Left forelimb (tissue), 1 donor: ENCODE measurements around the gene EXOC4.

ENCODE experiments used
- DNase-seq: peaks from one replicate; pipeline ENCODE4 v3.0.0-alpha.2; 2018; ENCODE audit warnings: low spot score

EXOC4 gene

DNA sequence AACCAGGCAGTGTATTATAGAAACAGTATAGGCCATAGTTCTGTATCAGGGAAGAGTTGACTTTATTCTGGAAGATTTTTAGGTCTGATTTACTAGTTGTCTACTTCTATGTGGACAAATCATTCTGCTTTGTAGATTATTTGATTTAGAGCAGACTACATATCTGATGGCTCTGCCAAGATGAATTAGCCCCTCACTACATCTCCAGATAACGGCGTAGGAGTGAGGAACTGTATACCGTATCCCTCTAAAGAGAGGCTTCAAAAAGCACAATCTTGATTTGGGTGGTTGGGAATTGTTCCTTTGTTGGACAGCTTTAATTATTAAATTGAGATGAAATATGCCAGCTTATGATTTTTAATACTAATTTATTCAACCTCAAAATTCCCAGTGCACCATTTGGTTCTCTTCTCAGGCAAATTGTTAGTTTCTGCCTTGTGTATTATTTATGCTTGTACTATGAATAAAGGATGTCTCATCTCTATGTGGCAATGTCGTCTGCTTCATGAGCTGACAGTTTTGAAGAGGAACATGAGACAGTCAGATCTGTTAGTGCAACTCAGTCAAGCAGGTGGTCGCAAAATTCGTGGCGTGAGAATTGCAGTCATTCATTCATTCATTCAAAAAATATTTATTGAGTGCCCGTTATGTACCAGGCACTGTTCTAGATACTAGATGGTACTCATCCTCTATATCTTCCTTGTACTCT, 422.8 kb downstream of the EXOC4 start:
- DNase-seq, result no peak

DNA sequence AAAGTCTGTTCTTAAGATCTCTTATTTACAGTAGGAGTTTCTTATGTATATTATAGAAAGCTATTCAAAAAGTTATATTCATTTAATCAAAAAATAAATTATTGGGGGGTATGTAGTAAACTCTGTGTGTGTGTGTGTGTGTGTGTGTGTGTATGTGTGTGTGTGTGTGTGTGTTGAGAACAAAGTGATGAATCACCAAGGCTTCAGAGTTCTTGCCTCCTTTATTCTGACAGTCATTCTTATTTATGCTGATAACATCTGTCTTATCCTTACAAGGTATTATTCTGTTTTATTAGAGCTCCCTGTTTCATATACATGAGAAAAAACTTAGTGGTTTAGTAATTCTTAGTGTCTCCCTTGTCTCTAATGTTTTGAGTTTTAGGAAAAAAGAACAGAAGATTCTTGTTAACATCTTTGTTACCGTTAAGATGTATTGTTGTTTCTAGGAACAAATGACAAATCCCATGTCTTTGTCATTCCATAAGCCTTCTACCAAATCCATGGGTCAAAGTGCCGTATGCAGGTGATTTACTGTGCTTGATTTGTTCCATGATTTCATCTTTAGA, 424.0 kb downstream of the EXOC4 start:
- DNase-seq, result no peak

DNA sequence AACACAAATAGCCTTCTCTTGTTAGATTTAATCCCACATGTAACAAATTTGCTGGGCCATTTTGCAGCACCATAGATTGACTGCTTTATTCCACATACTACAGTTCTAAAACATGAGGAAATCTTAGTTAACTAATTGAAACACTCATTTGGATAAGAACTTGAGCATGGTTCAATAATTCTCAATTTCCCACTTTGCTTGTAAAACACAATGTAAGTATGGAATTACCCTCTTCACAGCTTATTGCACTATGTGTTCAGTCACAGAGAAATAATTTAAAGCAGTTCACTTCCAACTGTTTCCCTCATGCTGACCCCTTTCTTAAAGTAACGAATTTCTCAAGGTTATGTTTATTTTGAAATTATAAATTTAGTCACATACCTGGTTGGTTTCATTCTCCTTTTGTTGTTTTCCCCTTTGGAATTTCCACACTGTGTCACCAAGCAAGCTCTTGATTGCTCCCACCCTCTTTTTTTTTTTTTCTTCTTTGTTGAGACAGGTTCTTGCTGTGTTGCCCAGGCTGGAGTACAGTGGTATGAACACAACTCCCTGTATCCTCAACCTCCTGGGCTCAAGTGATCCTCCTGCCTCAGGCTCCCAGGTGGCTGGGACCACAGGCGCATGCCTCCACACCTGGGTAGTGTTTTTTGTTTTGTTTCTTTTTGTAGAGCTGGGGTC, 425.4 kb downstream of the EXOC4 start:
- no peak for DNase-seq

DNA sequence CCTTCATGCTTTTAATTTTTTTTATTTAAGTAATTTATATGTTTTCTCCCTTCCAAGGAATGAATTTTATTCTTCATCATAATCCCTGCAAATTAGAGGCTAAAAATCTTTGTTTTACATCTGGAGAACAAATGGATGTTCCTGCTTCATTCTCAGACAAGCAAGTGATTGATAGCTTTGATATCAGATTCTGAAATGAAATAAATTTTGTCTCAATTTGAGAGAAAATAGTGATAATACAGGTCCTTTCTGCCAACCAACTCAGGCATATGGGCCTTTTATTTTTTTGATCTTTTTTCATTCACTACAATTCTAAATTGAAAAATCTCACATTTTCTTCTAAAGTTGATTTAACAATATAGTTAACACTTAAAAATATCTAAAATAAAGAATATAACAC, 427.1 kb downstream of the EXOC4 start:
- no peak for DNase-seq

DNA sequence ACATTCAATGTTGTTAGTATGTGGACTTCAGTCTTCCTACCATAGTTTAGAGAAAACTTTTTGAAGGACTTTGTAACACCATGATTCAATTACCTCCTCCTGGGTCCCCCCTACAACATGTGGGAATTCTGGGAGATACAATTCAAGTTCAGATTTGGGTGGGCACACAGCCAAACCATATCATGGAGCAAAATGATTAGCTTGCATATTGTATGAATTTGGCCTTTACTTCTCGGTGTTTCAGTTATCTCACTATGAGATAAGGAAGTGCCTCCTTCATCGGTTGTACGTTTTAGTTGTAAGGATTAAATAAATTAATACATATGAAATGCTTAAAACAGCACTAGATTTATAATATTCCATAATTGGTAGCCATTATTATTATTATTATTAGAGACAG, 428.7 kb downstream of the EXOC4 start:
- DNase-seq, result no peak

DNA sequence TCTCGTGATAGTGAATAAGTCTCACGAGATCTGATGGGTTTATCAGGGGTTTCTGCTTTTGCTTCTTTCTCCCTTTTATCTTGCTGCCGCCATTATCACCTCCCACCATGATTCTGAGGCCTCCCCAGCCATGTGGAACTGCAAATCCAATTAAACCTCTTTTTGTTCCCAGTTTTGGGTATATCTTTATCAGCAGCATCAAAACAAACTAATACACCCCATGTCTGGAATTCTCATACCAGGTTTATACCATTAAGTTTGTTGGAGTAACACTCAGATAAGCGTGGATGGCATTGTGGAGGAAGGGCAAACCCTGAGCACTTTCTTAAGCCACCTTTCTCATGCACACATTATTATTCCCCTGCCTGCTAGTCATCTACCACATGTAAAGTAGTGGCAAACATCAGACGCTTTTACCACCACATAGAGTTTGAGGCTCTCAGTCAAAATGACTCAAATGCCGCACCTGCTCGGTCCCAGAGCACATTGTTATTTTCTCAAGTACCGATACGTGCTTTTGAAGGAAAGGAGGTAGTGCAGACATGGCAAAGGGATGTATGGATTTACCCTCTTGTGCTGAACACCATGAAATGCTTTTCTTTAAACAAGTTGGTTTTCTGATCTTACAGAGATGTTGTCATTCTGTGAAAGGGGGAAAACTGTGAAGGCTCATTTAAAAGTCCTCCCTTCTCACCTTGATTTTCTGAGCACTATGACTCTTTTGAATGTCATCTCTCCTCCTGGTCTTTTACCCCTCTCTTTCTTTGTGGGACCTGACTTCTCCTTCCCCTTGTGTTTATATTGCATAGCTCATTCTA, 429.7 kb downstream of the EXOC4 start:
- DNase-seq, result no peak

DNA sequence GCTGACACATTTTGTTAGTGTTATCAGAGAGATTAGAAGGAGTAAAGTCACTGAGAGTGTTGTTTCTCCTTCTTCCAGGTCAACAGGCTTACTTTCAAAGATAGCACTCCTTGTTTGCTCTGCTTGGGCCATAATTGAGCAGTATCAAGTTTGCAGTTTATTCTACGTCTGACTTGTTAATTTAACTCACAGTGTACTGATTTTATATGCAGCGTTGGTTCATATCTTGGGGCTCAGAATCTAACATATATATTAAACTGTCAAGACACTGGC, 430.2 kb downstream of the EXOC4 start:
- no peak for DNase-seq

DNA sequence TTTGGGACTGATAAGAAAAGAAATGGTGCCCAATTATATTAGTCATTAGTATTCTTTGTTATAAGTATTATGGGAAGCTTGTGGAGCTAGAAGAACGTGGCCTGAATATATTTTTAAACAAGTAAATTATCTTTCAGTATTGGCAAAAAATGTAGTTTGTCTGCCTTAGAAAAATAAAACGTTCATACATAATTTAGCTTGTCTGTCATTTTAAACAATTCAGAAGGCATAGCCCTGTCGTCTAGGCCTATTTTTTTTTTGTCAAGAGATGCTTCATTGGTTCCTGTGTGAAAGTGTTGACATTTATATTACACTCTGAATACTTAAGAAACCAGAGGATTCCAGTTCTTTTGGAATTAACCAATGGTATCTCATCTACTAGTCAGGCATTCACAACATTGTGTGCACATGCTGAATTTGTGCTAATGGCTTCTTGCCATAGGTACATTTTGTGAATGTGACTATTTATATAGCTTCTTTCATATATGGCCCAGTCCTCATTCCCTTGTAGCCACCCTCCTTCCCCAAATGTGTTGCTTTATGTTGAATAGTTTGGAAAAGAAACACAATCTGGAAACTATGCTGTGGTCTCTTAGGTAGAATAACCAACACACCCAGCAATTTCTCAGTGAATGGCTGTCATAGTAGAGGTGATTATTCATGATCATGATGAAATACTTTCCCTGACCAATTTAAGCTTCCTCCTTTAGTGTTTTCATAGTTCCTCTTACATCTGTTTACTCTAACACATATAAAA, 435.8 kb downstream of the EXOC4 start:
- DNase-seq, result no peak

DNA sequence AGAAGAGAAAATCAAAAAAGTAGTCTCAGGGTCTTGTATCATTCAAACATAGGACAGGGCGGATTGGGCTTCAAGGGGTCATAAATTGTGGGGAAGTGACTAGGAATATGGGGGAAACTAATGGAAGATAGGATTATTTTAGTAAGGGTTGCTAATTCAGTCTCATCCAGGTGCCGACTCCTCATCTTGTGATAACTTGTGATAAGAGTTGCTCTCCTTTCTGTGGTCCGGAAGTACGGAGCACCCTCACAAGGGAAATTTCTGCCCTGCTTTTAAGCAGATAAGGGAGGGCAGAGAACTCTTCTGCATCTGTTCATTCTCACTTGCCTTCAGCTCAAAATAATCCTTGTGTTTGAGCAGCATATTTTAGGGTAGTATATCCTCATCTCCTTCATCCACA, 437.9 kb downstream of the EXOC4 start:
- DNase-seq, result no peak

DNA sequence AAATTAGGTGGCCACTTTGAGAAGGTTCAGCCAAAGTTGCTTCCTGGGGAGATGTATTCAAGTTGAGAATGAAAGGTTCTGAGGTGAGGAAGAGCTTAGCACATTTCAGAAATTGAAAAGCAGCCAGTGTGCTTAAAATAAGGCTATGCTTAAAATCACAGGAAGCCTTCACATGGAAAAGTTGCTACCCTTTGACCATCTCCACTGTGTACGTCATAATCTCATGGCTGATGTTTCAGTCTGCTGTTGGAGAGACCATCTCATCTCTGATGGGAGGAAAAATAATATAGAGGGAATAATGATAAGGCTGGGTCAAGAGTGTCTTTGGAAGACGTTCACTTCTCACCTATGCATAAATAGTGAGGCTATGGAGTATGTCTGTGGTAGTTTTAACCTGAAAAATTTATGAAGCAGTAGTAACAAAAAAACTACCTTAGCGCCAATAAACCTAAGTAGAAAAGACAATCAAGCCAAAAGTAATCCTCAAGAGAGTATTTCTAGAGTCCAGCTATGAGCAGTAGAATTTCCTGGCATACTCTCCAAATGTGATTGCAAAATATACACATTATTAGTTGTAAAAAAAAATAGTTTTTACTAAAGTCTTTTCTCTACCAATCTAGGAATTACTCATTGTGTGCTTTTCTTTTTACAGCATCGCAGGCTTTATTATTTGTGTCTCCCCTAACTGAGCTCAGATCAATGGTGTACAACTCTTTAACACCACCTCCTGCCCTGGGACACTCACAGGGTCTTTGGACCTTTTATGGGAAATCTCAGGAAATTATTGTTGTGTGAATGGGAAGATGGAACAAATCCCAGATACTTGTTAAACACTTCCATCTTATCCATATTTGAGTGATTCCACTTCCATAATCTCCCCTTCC, 439.1 kb downstream of the EXOC4 start:
- no peak for DNase-seq

DNA sequence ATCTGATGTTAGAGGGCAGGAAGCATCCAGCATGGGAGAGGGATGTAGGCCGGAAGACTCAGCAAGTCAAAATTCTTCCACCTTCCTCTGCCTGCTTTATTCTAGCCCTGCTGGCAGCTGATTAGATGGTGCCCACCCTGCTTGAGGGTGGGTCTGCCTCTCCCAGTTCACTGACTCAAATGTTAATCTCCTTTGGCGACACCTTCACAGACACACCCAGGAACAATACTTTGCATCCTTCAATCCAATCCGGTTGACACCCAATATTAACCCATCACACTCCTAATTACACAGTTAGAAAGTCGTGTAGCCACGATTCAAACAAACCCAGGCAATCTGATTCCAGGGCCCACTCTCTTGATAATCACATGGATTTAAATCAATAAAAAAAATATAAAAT, 440.4 kb downstream of the EXOC4 start:
- DNase-seq, result no peak

DNA sequence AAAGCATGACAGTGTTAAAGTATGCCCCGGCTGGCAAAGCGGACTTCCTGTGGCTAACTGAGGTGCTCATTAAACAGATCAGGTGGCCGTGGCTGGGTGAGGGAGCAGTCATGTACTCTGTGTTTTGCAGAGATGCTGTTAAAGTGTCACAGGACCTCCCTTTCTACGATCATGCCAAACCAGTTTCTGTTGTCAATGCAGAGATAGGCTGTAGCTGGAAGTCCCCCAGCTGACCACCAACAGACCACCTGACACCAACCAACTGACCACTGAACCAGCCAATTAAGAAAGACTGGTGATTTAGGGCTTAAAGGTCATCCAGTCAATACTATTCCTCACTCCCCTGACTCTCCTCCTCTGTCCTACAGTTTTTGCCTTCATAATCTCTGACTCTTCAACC, 443.2 kb downstream of the EXOC4 start:
- no peak for DNase-seq

DNA sequence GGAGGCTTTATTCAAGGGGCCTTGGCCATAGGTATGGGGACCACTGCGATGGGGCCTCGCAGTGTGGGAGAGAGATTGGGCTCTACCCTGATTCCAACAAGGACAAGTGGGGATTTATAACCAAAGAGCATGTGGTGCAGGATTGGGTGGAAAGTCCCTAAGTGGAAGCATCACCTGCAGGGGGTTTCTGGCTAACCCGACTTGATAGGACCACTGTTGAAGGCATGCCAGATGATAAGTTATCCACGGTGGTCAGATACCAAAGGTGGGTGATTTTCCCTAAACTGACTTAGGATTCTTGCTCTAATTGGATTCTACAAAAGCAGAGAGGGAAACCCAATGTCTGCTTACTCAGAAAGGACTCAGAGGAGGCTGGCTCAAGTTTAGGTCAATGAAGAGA, 444.7 kb downstream of the EXOC4 start:
- DNase-seq, result no peak

DNA sequence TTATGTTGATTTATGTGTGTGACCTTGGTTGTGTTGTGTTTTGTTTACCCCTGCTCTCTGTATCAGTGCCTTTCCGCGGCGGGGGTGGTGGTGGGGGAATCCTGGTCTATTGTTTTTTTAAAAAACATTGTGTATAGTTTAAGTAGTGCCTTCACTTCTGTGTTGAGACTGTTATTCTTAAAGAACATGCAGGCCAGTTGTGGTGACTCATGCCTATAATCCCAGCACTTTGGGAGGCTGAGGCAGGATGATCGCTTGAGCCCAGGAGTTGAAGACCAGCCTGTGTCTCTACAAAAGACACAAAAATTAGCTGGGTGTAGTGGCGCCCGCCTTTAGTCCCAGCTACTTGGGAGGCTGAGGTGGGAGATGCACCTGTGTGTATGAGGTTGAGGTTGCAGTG, 445.2 kb downstream of the EXOC4 start:
- no peak for DNase-seq

DNA sequence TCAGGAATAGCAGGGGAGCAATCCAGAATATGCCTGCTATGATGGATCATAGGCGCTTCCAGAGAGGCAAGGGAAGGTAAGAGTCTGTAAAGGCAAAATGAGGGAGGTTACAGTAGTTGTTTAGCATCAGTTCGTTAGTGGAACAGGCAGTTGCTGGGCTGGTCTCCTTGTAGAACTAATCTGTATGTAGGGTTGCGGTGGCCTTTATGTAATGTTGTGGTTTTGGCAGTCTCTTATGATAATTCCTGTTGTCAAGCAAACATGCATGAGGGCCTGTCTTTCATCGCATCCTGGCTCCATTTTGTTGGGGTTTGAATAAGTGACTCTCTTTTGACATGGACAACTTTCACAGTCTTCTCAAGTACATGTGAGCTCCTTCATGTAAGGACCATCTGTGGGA, 446.5 kb downstream of the EXOC4 start:
- DNase-seq, result no peak

DNA sequence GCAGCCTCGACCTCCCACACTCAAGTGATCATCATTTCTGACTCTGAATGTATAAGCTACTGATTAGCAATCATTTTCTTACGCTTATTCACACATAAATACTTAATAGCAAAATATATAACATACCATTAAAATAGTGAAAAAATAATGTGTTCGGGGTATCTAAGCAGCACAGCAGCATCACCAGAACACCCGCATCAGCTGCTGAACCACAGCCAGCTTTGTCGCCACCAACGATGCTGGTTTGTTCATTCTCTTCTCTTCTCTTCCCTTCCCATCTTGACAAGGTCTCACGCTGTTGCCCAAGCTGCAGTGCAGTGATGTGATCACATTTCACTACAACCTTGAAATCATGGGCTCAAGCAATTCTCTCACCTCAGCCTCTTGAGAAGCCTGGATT, 449.2 kb downstream of the EXOC4 start:
- DNase-seq, result no peak

DNA sequence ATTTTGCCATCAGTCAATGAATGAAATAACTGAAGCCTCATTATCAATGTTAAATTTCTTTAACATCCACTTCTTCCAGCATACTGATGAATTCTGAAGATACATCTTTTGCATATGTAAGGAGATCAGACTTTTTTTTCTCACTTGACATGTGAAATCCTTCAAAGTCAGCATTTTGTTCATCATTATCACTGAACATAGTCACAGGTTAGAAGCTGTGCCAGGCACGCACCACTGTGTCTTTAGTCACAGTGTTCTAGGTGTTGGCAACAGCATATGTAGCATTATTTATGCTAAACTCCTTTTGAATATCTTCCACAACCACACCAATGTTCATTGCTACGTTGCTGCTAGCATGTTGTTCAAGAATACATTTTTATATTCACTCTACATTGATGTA, 450.1 kb downstream of the EXOC4 start:
- no peak for DNase-seq

DNA sequence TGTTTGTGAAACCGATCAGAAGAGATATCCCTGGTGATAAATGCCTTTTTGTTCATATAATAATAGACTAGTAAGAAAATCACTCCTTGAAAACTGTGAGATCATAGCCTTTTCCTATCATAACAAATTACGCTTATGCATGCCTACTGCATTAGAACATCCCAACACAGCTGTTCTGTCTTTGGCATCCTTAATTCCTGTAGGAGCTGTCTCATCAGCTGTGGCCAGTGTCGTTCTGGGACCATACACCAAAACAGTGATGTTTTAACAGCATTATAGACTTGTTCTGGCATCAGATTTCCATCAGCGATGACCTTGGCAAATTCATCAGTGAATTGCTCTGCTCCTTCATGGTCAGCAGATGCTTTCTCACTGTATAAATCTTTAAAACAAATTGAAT, 450.7 kb downstream of the EXOC4 start:
- DNase-seq, result no peak

DNA sequence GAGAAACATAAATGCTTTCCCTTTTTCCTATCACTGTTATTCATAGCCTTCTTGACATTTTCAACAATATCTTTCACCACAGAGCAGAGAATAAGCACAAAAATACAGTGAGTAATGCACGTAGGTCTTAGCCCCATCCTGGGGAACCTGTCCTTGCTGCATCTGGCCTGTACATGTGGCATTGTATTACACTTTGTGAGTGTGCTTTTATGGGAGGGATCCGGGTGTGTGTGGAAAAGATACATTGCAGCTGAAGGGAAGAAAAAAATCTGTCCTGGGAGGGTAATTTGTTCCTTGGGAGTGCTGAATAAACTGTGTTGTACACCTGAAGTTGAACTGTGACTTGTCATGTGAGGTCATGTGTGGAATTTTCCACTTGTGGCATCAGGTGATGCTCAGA, 451.6 kb downstream of the EXOC4 start:
- no peak for DNase-seq

DNA sequence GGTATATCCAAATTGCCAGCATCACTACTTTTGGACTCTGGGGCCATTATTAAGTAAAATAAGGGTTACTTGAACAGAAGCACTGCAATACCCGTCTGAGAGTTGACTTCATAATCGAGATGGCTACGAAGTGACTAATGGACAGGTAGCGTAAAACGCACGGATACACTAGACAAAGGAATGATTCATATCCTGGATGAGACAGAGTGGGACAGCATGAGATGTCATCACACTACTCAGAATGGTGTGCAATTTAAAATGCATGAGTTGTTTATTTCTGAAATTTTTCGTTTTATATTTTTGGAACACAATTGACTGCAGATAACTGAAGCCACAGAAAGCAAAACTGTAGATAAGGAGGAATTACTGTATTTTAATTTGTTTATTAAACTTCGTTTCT, 452.7 kb downstream of the EXOC4 start:
- no peak for DNase-seq

DNA sequence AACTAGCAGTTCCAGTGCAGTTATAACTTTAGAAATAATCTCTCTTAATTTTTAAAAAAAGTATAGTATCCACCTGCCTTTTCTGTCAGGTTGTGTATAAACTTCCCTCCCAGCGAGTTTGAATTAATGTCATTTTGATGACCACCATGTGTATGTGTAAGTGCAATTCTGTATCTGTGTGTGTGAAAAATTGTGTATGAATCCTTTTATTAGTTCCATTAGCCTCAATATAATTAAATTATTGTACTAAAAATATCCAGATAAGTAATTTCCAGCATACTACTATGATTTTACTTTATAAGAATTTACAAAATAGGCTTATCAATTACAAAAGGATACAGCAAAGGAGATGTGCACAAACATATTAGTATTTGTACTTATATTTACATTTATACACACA, 453.1 kb downstream of the EXOC4 start:
- DNase-seq, result no peak
